Non-pigmented ciliary epithelial cell (primary cell): Measurements from ENCODE around the gene PDZD7.

Source experiments
- DNase-seq: peaks from one replicate; pipeline ENCODE4 v3.0.0-alpha.2; 2010; ENCODE audit warnings: low read depth

Gene PDZD7

GRCh38 chr10:101001659-101002035 is 29.3 kb downstream of the PDZD7 start:
- DNase-seq, result no peak

- peak; percentile 76 for DNase-seq
Observed at GRCh38 chr10:101000915-101001658, 29.8 kb downstream of the PDZD7 start.

GRCh38 chr10:101000127-101000914 is 30.6 kb downstream of the PDZD7 start:
- no peak for DNase-seq

GRCh38 chr10:100999742-101000126 is 31.2 kb downstream of the PDZD7 start, which contains the start of gene LZTS2:
LZTS2 (plus strand) TSS chr10:100999808; CDS start chr10:101002539, 2,731 bp downstream.
- DNase-seq, result no peak

- DNase-seq, result no peak
Observed at GRCh38 chr10:100998991-100999741, 31.8 kb downstream of the PDZD7 start.

GRCh38 chr10:100998183-100998990 is 32.5 kb downstream of the PDZD7 start:
- DNase-seq, result no peak

GRCh38 chr10:100997360-100998182 is 33.4 kb downstream of the PDZD7 start:
- DNase-seq, result no peak

GRCh38 chr10:100996678-100997359 is 34.1 kb downstream of the PDZD7 start:
- no peak for DNase-seq

- no peak for DNase-seq
Observed at GRCh38 chr10:100995181-100995580, 35.7 kb downstream of the PDZD7 start.

GRCh38 chr10:100993986-100994708 is 36.8 kb downstream of the PDZD7 start:
- no peak for DNase-seq

- DNase-seq, result no peak
Observed at GRCh38 chr10:100989088-100989487, 41.8 kb downstream of the PDZD7 start.

- no peak for DNase-seq
Observed at GRCh38 chr10:100988166-100988565, 42.8 kb downstream of the PDZD7 start.

GRCh38 chr10:100987685-100988049 is 43.3 kb downstream of the PDZD7 start:
- no peak for DNase-seq

- DNase-seq, result no peak
Observed at GRCh38 chr10:100986952-100987684, 43.8 kb downstream of the PDZD7 start, which contains the start of the genes MRPL43 and TWNK. MRPL43 (minus strand) TSS chr10:100987497; CDS start chr10:100987443, 54 bp downstream. TWNK (plus strand) TSS chr10:100987543; CDS start chr10:100988211, 668 bp downstream.

- DNase-seq, result no peak
Observed at GRCh38 chr10:100986623-100986951, 44.3 kb downstream of the PDZD7 start.

- DNase-seq, result no peak
Observed at GRCh38 chr10:100985336-100985735, 45.6 kb downstream of the PDZD7 start.

- DNase-seq, result no peak
Observed at GRCh38 chr10:100984672-100985177, 46.2 kb downstream of the PDZD7 start.

- DNase-seq, result no peak
Observed at GRCh38 chr10:100983868-100984671, 46.9 kb downstream of the PDZD7 start.
